ENCODE results near the gene TMEM164. TPM values are rescaled to one million over a fixed set of nuclear protein-coding genes. Genes with fewer than 3 reads are reported as not detected.

TMEM164 gene
- total RNA-seq, 4 donors from 2014 or later: 8.2 to 13.4 (median 11.1) TPM

DNA sequence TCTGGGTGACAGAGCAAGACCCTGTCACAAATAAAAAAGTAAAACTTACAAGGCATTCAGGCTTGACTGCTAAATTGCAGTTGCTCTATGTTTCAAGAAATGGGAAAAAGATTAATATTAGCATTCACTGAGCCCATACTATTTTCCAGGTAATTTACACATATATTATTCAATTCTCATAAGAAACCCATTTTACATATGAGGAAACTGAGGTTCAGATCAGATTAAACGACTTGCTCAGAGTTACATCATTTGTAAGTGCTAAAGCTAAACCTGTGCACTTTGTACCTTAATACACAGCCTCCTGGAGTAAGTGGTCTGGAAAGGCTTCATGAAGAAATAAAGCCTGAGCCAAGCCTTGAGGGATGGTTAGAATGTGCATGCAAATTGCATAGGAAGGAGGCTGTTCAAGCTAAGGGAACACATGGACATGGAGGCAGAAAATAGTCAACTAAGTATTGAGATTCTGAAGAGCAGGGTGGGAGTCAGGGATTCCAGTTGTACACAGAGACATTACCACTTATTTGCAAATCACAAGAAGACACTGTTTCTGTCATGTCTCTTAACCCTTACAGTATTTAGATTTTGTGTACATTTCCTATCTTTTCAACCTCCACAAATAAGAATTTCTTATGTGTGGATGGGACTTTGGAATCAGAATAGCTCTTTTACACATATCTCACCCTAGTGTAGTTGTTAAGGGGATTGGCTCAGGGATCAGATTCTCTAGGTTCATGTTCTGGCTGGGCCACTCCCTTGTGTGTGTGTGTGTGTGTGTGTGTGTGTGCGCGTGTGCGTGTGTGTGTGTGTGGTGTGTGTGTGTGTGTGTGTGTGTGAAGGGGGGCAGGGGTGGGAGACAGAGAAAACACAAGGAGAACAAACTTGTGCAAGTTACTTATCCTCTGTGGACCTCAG lies 113.4 kb downstream of the TMEM164 start:
- Histone ChIP-seq H3K27me3 (no peaks in the 10 kb centered on the region), H3K9me3 (no peaks in the 10 kb centered on the region), H3K27ac (replicated peaks in 1 of 4) (no peak overlapping the region), H3K36me3 (no peaks in the 10 kb centered on the region), H3K4me1 (no peaks in the 10 kb centered on the region), H3K4me3 (no peak overlapping the region)
- no peak for TF ChIP-seq EP300 (IDR thresholded peaks at IDR 0.05)
- no peak for TF ChIP-seq POLR2A (IDR thresholded peaks at IDR 0.05; ENCODE audit: low read depth)
- no peak for TF ChIP-seq CTCF (IDR thresholded peaks at IDR 0.05)
- TF ChIP-seq POLR2AphosphoS5 (IDR thresholded peaks at IDR 0.05): no peak
- 76% methylated on average over 4 of the region's 4 CpGs for WGBS
- intact Hi-C loops (cut with DNase I): no loop called here
- DNase-seq (ENCODE audit: extremely low spot score): no peak

- Histone ChIP-seq H3K36me3 (no peaks in the 10 kb centered on the region), H3K4me1 (no peaks in the 10 kb centered on the region), H3K4me3 (no peak overlapping the region), H3K27me3 (no peaks in the 10 kb centered on the region), H3K27ac (replicated peaks in 1 of 4) (no peak overlapping the region), H3K9me3 (no peaks in the 10 kb centered on the region)
- DNase-seq (ENCODE audit: extremely low spot score): no peak
- intact Hi-C loops (cut with DNase I): no loop called here
- WGBS: 86% methylated on average over 4 of the region's 4 CpGs
- TF ChIP-seq POLR2AphosphoS5 (IDR thresholded peaks at IDR 0.05): no peak
- no peak for TF ChIP-seq POLR2A (IDR thresholded peaks at IDR 0.05; ENCODE audit: low read depth)
- TF ChIP-seq CTCF (IDR thresholded peaks at IDR 0.05): no peak
- TF ChIP-seq EP300 (IDR thresholded peaks at IDR 0.05): no peak
Observed at GRCh38 chrX:110118530-110118929, 115.6 kb downstream of the TMEM164 start.

DNA sequence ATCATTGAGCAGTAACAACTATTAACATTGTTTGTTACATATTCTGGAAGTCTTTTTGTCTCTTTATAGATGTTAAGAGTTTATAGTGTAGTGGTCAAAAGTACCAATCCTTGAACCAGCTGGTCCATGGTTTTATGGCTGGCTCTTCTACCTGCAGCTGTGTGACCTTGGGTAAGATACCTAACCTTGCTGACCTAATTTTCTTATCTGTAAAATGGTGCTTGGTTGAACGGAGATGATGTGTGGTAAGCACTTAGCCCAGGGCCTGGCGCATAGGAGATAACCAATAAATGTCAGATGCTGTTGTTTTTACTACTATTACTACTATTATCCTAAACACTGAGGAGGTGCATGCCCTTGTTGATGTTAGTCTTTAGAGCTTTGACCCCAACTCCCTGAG lies 116.6 kb downstream of the TMEM164 start:
- Histone ChIP-seq H3K9me3 (no peaks in the 10 kb centered on the region), H3K27me3 (no peaks in the 10 kb centered on the region), H3K27ac (replicated peaks in 1 of 4) (no peak overlapping the region), H3K4me1 (no peaks in the 10 kb centered on the region), H3K36me3 (no peaks in the 10 kb centered on the region), H3K4me3 (no peak overlapping the region)
- TF ChIP-seq EP300 (IDR thresholded peaks at IDR 0.05): no peak
- TF ChIP-seq POLR2A (IDR thresholded peaks at IDR 0.05; ENCODE audit: low read depth): no peak
- no peak for TF ChIP-seq CTCF (IDR thresholded peaks at IDR 0.05)
- intact Hi-C loops (cut with DNase I): no loop called here
- DNase-seq (ENCODE audit: extremely low spot score): no peak
- 84% methylated on average over 2 of the region's 2 CpGs for WGBS

- WGBS: 55% methylated on average over 2 of the region's 2 CpGs
- Histone ChIP-seq H3K36me3 (no peaks in the 10 kb centered on the region), H3K27me3 (no peaks in the 10 kb centered on the region), H3K4me3 (no peak overlapping the region), H3K4me1 (no peaks in the 10 kb centered on the region), H3K9me3 (no peaks in the 10 kb centered on the region), H3K27ac (replicated peaks in 1 of 4) (no peak overlapping the region)
- intact Hi-C loops (cut with DNase I): no loop called here
- no peak for TF ChIP-seq CTCF (IDR thresholded peaks at IDR 0.05)
- TF ChIP-seq POLR2A (IDR thresholded peaks at IDR 0.05; ENCODE audit: low read depth): no peak
- TF ChIP-seq POLR2AphosphoS5 (IDR thresholded peaks at IDR 0.05): no peak
- TF ChIP-seq EP300 (IDR thresholded peaks at IDR 0.05): no peak
- no peak for DNase-seq (ENCODE audit: extremely low spot score)
Observed at GRCh38 chrX:110120025-110120424, 117.1 kb downstream of the TMEM164 start.
